ENCODE data around the gene ITGAD. TPM values are rescaled to one million over a fixed set of nuclear protein-coding genes. Genes with fewer than 3 reads are reported as not detected.

The ITGAD gene
- total RNA-seq, 1 experiment from 2014 or later, result not detected

DNA sequence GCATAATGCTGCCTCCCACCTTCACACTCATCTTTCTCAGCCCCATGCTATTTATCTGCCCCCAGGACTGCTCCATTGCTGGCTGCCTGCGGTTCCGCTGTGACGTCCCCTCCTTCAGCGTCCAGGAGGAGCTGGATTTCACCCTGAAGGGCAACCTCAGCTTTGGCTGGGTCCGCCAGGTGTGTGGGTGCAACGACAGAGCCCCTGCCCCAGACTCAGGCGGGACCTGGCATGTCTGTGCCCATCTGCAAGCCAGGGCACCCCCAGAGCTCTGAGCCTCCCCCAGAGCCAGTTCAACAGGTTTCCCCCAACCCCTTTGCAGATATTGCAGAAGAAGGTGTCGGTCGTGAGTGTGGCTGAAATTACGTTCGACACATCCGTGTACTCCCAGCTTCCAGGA is 12.9 kb upstream of the ITGAD start:
- H3K27me3 ChIP-seq (ENCODE audit: control insufficient read depth, insufficient read depth, low read length), result no peaks in the 10 kb centered on the region
- no peak overlapping the region for H3K4me3 ChIP-seq (ENCODE audit: insufficient read depth, low read depth, low read length)
- H3K36me3 ChIP-seq (replicated peaks; ENCODE audit: control insufficient read depth, insufficient read depth, low read length), result no peaks in the 10 kb centered on the region
- no peak for DNase-seq

DNA sequence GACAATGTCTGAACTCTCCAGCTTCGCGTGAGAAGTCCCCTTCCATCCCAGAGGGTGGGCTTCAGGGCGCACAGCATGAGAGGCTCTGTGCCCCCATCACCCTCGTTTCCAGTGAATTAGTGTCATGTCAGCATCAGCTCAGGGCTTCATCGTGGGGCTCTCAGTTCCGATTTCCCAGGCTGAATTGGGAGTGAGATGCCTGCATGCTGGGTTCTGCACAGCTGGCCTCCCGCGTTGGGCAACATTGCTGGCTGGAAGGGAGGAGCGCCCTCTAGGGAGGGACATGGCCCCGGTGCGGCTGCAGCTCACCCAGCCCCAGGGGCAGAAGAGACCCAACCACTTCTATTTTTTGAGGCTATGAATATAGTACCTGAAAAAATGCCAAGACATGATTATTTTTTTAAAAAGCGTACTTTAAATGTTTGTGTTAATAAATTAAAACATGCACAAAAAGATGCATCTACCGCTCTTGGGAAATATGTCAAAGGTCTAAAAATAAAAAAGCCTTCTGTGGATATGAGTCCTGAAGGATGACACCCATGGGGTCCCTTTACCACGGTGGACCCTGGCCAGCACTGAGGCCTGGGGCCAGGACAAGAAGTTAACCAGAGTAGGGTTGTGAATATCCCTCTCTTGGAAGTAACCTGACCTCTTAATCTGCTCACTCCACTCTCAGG is 10.5 kb upstream of the ITGAD start:
- Histone ChIP-seq H3K4me3 (ENCODE audit: insufficient read depth, low read depth, low read length) (no peak overlapping the region), H3K36me3 (replicated peaks; ENCODE audit: control insufficient read depth, insufficient read depth, low read length) (no peaks in the 10 kb centered on the region), H3K27me3 (ENCODE audit: control insufficient read depth, insufficient read depth, low read length) (no peaks in the 10 kb centered on the region)
- DNase-seq, result peak; percentile 92

DNA sequence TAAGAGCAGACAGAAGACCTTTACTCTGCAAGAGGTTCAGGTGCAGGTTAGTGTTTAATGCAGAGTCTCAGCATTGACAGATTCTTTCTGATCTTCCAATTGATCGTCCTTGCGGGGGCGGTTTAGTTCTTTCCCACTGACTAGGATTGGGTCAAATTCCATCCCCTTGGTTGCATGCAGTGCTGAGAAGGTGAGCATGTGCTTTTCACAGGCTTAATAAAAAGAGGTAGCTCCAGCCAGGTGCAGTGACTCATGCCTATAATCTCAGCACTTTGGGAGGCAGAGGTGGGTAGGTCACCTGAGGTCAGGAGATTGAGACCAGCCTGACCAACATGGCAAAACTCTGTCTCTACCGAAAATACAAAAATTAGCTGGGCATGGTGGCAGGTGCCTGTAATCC is 7.5 kb upstream of the ITGAD start:
- no peaks in the 10 kb centered on the region for H3K27me3 ChIP-seq (ENCODE audit: control insufficient read depth, insufficient read depth, low read length)
- H3K4me3 ChIP-seq (ENCODE audit: insufficient read depth, low read depth, low read length), result no peak overlapping the region
- no peaks in the 10 kb centered on the region for H3K36me3 ChIP-seq (replicated peaks; ENCODE audit: control insufficient read depth, insufficient read depth, low read length)
- DNase-seq, result no peak

DNA sequence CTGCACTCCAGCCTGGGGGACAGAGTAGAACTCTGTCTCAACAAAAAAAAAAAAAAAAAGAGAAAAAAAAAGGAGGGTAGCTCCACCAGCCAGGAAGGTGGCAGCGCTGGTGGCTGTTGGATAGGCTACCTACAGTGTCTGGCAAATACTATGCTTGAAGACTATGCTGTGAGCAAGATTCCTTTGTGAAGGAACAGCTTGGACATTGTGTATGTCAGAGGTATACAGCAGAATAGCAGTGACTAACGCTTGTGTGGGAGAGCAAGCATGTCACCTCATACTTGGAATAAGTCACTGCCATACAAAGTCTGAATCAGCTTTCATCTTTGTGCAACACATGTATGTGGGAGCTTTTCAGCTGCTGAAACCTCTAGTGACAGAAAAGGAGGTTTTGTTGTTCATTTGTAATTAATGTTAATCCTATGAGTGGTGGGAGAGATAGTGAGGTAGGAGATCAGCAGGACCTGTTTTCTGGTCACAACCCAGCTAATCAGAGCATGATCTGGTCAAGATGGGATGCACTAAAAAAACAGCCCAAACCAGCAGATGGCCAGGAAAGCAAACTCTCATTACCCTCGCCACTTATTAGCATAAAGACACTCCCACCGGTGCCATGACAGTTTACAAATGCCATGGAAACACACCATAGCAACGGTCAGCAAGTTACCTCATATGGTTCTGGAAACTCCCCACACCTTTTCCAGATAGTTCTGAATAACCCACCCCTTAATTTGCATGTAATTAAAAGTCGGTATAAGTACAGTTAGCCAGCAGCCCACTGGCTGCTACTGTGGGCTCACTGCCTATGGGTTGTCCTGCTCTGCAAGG is 6.8 kb upstream of the ITGAD start:
- no peak overlapping the region for H3K4me3 ChIP-seq (ENCODE audit: insufficient read depth, low read depth, low read length)
- H3K36me3 ChIP-seq (replicated peaks; ENCODE audit: control insufficient read depth, insufficient read depth, low read length), result no peaks in the 10 kb centered on the region
- peak; percentile 54 for DNase-seq
- no peaks in the 10 kb centered on the region for H3K27me3 ChIP-seq (ENCODE audit: control insufficient read depth, insufficient read depth, low read length)

DNA sequence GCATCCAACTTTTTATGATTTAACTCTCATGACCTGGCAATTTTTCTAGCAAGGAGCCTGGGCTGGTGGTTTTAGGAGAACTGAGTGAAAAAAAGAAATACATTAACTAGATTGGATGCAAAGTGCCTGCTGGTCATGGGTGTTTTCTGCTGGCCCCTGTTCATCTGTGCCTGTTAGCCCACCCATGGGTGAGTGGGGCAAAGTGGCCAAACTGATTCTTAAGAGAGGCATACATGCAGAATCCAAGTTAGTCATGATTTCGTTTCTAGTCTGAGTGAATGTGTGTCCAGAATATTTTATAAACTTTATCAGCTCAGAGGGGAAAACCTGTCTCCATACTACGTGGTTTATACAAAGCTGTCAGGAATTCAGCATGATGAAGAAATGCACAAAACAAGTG is 4.6 kb upstream of the ITGAD start:
- Histone ChIP-seq H3K4me3 (ENCODE audit: insufficient read depth, low read depth, low read length) (no peak overlapping the region), H3K36me3 (replicated peaks; ENCODE audit: control insufficient read depth, insufficient read depth, low read length) (no peaks in the 10 kb centered on the region)
- no peak for DNase-seq

DNA sequence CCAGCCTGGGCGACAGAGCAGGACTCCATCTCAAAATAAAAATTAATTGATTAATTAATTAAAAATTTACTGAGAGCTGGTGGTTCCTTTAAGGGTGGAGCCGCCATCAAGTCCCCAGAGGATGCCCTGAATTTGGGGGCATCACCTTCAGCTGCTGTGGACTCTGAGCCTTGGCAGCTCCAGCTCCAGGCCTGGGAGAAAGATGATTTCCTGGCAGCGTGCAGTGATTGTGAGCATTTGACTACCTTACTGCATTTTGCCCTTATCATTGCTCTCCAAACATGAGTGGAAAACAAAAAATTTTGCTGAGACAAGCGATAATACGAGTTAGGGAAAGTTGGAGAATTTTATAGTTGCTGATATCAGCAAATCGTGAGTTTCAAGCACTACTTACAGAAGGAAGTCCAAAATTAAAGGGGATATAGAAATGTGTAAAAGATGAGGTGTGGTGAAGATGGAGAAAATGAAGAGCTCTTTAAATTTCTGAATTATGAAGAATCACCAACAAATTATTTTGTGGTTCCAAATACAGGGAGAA is 2.6 kb upstream of the ITGAD start:
- no peak for DNase-seq
- H3K36me3 ChIP-seq (replicated peaks; ENCODE audit: control insufficient read depth, insufficient read depth, low read length), result no peaks in the 10 kb centered on the region
- H3K4me3 ChIP-seq (ENCODE audit: insufficient read depth, low read depth, low read length), result no peak overlapping the region
- H3K27me3 ChIP-seq (ENCODE audit: control insufficient read depth, insufficient read depth, low read length), result no peaks in the 10 kb centered on the region

More for the DNA sequence above, 4.6 kb upstream of the ITGAD start:
- no peaks in the 10 kb centered on the region for H3K27me3 ChIP-seq (ENCODE audit: control insufficient read depth, insufficient read depth, low read length)

DNA sequence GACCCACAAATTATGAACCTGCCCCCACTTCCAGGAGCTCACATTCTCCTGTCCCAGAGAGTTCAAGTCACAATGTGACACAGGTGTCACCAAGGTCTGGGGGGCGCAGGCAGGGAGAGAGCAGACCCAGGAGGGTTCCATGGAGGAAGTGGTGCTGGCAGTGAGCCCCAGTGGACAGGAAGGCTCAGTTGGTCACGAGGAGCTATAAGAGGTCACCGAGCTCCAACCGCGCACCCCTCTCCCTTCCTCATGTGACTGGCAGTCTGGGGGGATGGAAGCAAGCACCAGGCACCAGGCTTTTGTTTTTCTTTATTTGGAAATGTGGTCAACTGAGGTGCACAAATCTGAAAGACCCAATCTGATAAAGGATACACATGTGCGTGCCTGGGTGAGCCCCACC is 2.5 kb downstream of the ITGAD start:
- no peak for DNase-seq
- H3K36me3 ChIP-seq (replicated peaks; ENCODE audit: control insufficient read depth, insufficient read depth, low read length), result no peaks in the 10 kb centered on the region
- no peak overlapping the region for H3K4me3 ChIP-seq (ENCODE audit: insufficient read depth, low read depth, low read length)
- no peaks in the 10 kb centered on the region for H3K27me3 ChIP-seq (ENCODE audit: control insufficient read depth, insufficient read depth, low read length)

DNA sequence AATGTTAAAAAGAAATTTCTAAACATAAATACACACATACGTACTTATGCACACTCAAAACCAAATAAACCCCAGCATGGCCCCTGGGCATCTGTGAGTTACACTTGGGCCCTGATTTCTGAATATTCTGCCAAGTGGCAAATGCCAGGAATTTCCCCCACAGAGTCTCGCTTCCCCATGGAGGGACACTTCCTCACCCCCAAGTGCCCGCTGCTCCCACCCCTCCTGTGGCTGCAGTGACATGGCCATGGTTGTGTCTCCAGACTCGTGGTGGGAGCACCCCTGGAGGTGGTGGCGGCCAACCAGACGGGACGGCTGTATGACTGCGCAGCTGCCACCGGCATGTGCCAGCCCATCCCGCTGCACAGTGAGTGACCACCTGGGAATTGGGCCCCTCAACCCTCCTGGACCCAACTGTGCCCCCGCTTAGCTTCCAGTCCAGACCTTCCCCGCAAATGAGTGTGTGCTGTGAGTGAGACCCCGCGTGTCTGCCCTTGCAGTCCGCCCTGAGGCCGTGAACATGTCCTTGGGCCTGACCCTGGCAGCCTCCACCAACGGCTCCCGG is 4.0 kb downstream of the ITGAD start:
- DNase-seq, result no peak
- Histone ChIP-seq H3K4me3 (ENCODE audit: insufficient read depth, low read depth, low read length) (no peak overlapping the region), H3K36me3 (replicated peaks; ENCODE audit: control insufficient read depth, insufficient read depth, low read length) (no peaks in the 10 kb centered on the region), H3K27me3 (ENCODE audit: control insufficient read depth, insufficient read depth, low read length) (no peaks in the 10 kb centered on the region)

DNA sequence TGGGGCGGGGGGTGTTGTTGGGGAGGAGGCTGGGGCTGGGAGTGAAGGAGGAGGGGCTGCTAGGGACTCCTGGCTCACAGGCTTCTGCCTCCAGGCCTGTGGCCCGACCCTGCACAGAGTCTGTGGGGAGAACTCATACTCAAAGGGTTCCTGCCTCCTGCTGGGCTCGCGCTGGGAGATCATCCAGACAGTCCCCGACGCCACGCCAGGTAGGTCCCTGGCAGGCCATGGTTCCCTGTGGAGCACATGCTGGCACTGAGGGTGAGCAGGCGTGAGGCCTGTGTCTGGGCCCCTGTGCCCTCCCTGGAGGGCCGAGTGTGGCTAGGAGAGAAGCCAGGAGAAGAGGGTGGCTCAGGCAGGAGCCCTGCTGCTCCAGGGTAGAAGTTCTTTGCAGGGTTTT is 4.6 kb downstream of the ITGAD start:
- no peaks in the 10 kb centered on the region for H3K27me3 ChIP-seq (ENCODE audit: control insufficient read depth, insufficient read depth, low read length)

DNA sequence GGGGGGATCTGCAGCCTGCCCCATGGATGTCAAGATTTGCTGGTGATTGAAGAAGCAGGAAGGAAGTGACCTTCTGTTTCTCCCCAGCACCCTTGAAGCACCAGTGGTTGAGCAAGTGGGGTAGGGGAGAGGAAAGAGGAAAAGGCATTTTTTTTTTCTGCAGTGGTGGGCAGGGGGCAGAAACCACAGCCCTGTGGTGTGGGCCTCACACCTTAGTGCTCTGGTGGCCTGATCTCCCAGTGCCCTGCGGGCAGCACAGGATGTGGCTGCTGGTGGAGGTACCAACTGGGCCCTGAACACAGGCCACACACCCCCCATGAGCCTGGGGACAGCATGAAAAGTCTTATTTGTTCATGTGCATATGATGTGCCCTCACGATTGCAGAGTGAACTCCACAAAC is 7.1 kb downstream of the ITGAD start:
- no peak overlapping the region for H3K4me3 ChIP-seq (ENCODE audit: insufficient read depth, low read depth, low read length)
- no peak for DNase-seq
- no peaks in the 10 kb centered on the region for H3K36me3 ChIP-seq (replicated peaks; ENCODE audit: control insufficient read depth, insufficient read depth, low read length)
- H3K27me3 ChIP-seq (ENCODE audit: control insufficient read depth, insufficient read depth, low read length), result no peaks in the 10 kb centered on the region

More for the DNA sequence above, 4.6 kb downstream of the ITGAD start:
- H3K4me3 ChIP-seq (ENCODE audit: insufficient read depth, low read depth, low read length), result no peak overlapping the region
- H3K36me3 ChIP-seq (replicated peaks; ENCODE audit: control insufficient read depth, insufficient read depth, low read length), result no peaks in the 10 kb centered on the region
- DNase-seq, result no peak

DNA sequence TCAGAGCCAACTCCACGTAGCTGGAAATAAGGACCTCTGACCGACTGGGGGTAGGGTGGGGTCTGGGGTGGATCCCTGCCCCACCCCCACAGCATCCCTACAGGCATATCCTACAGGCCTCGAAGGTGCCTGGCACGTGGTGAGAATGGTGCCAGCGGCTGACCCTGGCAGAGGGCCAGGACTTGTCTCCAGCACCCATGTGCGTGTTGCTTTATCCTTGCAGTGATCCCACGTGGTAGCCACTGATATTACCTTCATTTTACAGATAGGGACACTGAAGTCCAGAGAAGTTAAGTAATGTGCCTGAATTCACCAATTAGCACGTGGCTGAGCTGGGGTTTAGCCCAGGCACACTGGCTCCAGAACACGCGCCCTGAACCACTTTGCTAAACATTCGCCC is 8.3 kb downstream of the ITGAD start:
- Histone ChIP-seq H3K36me3 (replicated peaks; ENCODE audit: control insufficient read depth, insufficient read depth, low read length) (no peaks in the 10 kb centered on the region), H3K4me3 (ENCODE audit: insufficient read depth, low read depth, low read length) (no peak overlapping the region), H3K27me3 (ENCODE audit: control insufficient read depth, insufficient read depth, low read length) (no peaks in the 10 kb centered on the region)
- DNase-seq, result no peak

DNA sequence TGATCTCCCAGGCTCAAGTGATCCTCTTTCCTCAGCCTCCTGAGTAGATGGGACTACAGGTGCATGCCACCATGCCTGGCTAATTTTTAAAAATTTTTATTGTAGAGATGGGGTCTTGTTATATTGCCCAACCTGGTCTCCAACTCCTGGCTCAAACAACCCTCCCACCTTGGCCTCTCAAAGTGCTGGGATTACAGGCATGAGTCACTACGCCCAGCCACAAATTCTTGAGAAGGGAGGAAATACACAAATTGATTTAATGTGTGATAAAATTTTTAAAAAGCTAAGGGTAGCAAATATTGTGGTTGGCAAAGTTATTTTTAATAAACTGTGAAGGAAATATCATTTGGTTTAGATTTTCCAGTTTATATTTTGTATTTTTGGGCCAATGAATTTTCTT is 9.6 kb downstream of the ITGAD start:
- H3K36me3 ChIP-seq (replicated peaks; ENCODE audit: control insufficient read depth, insufficient read depth, low read length), result no peaks in the 10 kb centered on the region
- no peaks in the 10 kb centered on the region for H3K27me3 ChIP-seq (ENCODE audit: control insufficient read depth, insufficient read depth, low read length)
- no peak for DNase-seq
- H3K4me3 ChIP-seq (ENCODE audit: insufficient read depth, low read depth, low read length), result no peak overlapping the region

DNA sequence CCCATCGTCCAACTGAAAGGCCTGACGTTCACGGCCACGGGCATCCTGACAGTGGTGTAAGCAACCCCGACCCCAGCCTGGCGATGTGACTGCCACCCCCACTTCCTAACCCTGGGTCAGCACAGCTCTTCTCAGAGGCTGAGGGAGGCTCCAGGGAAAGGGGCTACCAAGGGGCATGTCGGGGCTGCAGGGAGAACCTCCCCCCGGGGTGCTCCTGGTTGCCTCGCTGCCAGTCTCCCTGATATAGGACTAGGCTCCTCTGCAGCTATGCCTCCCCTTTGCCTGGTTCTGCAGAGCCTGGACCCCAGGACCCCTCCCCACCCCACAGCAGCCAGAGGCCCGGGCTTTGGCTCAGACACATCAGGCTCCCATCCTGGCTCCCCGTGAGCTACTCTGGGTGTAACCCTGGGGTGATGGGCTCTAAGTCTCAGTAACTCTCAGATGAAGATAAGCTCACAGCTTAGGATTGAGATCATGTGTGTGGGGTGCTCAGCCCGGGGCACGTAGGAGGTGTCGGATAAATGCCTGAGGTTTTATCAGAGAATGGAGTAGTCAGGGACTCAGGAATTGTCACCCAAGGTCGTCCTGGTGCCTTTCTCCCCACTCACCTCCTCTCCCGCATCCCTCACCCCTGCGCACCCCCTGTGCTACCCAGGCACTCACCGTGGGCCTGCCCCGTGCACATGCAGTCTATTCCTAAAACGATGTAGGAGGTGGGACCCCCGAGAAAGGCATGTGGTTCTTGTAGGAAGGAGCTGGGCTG is 10.6 kb downstream of the ITGAD start:
- no peaks in the 10 kb centered on the region for H3K36me3 ChIP-seq (replicated peaks; ENCODE audit: control insufficient read depth, insufficient read depth, low read length)
- H3K27me3 ChIP-seq (ENCODE audit: control insufficient read depth, insufficient read depth, low read length), result no peaks in the 10 kb centered on the region
- DNase-seq, result no peak
- H3K4me3 ChIP-seq (ENCODE audit: insufficient read depth, low read depth, low read length), result no peak overlapping the region

DNA sequence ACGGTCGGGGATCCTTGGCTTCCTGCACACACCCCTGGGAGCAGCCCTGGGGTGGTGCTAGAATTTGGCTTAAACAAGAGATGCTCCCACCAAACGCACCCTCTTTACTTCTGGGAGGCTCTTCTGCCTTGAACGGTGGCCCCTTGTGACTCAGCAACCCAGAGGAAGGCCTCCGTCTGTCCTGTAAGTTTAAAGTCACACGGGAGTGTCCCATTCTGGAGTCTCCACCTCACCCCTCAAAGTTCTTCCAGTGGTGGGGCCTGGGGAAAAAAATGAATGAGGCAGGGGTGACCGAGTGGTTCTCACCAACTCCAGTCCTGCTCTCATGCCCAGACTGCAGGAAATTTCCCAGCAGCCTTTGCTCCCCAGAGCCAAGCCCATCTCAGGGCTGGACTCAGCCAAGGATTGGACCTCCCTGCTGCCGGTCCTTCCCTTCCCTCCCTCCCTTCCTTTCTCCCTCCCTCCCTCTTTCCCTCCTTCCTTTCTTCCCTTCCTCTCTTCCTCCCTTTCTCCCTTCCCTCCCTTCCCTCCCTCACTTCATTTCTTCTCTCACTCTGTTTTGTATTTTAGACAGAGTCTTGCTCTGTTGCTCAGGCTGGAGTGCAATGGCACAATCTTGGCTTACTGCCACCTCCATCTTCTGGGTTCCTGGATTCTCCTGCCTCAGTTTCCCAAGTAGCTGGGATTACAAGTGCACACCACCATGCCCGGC is 11.4 kb downstream of the ITGAD start:
- Histone ChIP-seq H3K27me3 (ENCODE audit: control insufficient read depth, insufficient read depth, low read length) (no peaks in the 10 kb centered on the region), H3K36me3 (replicated peaks; ENCODE audit: control insufficient read depth, insufficient read depth, low read length) (no peaks in the 10 kb centered on the region), H3K4me3 (ENCODE audit: insufficient read depth, low read depth, low read length) (no peak overlapping the region)
- DNase-seq, result no peak

All from H7 (cell line).